Type B pancreatic cell (in vitro differentiated cells): ENCODE data around the gene STX17. TPM values are rescaled to one million over a fixed set of nuclear protein-coding genes. Genes with fewer than 3 reads are reported as not detected.

Experiments
- DNase-seq: peaks from one replicate; pipeline ENCODE4 v3.0.0; 2021; ENCODE audit warnings: mixed read lengths; ENCODE audit not compliant: unreplicated experiment; ENCODE audit errors: extremely low spot score
- H3K27ac Mint-ChIP-seq: 2 replicates; pipeline ENCODE4 v1.8.0; 2021; ENCODE audit warnings: mild to moderate bottlenecking, mixed read lengths
- H3K27me3 Mint-ChIP-seq: 2 replicates; pipeline ENCODE4 v1.8.0; 2021; ENCODE audit warnings: mixed read lengths
- H3K36me3 Mint-ChIP-seq: 2 replicates; pipeline ENCODE4 v1.8.0; 2021; ENCODE audit warnings: mixed read lengths
- H3K4me1 Mint-ChIP-seq: one replicate; pipeline ENCODE4 v1.8.0; 2021; ENCODE audit warnings: mixed read lengths; ENCODE audit not compliant: unreplicated experiment
- H3K4me3 Mint-ChIP-seq: 2 replicates; pipeline ENCODE4 v1.8.0; 2021; ENCODE audit warnings: mild to moderate bottlenecking, mixed read lengths
- H3K9me3 Mint-ChIP-seq: 2 replicates; pipeline ENCODE4 v1.8.0; 2021; ENCODE audit warnings: mixed read lengths
- total RNA-seq: library from RNA; stranded (reverse); gene quantifications from 2 replicates; pipeline ENCODE4 v1.2.1, GENCODE V29; 2021; ENCODE audit warnings: low replicate concordance
- TF ChIP-seq, protein P1 (sequence below): fragments of 200-600 bp; sonication (generic); conservative IDR thresholded peaks from 2 replicates; pipeline ENCODE4 v1.5.0; 2021; ENCODE audit warnings: antibody characterized with exemption, mild to moderate bottlenecking

The STX17 gene
- total RNA-seq, 1 donor from 2014 or later, result 44.5 TPM

DNA sequence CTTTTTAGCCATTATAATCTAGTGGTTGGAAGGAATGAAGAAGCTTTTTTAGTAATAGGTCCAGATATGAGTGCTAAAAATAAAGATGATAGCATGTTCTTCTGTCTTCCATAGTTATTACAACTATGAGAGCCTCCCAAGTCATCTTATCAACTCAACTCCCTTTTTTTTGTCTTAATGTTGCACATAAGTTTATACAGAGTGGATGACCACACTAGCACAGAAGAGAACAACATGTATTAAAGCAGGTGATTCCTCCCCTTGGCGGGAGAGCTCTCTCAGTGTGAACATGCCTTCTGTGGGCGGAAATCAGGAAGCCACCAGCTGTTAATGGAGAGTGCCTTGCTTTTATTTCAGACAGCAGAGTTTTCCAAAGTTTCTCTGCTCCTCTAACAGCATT is 40.1 kb upstream of the STX17 start:
- Mint-ChIP-seq H3K27me3 (peaks cover 3% of the 10 kb centered on the region), H3K36me3 (no peaks in the 10 kb centered on the region), H3K4me1 (peaks cover 5% of the 10 kb centered on the region), H3K9me3 (no peaks in the 10 kb centered on the region), H3K4me3 (no peak overlapping the region), H3K27ac (no peak overlapping the region)
- no peak for DNase-seq
- TF ChIP-seq, protein P1, sequence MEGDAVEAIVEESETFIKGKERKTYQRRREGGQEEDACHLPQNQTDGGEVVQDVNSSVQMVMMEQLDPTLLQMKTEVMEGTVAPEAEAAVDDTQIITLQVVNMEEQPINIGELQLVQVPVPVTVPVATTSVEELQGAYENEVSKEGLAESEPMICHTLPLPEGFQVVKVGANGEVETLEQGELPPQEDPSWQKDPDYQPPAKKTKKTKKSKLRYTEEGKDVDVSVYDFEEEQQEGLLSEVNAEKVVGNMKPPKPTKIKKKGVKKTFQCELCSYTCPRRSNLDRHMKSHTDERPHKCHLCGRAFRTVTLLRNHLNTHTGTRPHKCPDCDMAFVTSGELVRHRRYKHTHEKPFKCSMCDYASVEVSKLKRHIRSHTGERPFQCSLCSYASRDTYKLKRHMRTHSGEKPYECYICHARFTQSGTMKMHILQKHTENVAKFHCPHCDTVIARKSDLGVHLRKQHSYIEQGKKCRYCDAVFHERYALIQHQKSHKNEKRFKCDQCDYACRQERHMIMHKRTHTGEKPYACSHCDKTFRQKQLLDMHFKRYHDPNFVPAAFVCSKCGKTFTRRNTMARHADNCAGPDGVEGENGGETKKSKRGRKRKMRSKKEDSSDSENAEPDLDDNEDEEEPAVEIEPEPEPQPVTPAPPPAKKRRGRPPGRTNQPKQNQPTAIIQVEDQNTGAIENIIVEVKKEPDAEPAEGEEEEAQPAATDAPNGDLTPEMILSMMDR, result no peak

- TF ChIP-seq, protein P1, result no peak
- Mint-ChIP-seq H3K4me3 (no peak overlapping the region), H3K36me3 (no peaks in the 10 kb centered on the region), H3K9me3 (no peaks in the 10 kb centered on the region), H3K4me1 (peaks cover 5% of the 10 kb centered on the region), H3K27ac (no peak overlapping the region), H3K27me3 (peaks cover 3% of the 10 kb centered on the region)
- DNase-seq, result no peak
Measured at GRCh38 chr9:99867536-99867935, 38.9 kb upstream of the STX17 start.

- no peak for DNase-seq
- no peak overlapping the region for H3K27ac Mint-ChIP-seq
- no peaks in the 10 kb centered on the region for H3K36me3 Mint-ChIP-seq
- TF ChIP-seq, protein P1, result no peak
- H3K9me3 Mint-ChIP-seq, result no peaks in the 10 kb centered on the region
- no peak overlapping the region for H3K4me3 Mint-ChIP-seq
- peaks cover 5% of the 10 kb centered on the region for H3K4me1 Mint-ChIP-seq
- peaks cover 3% of the 10 kb centered on the region for H3K27me3 Mint-ChIP-seq
Measured at GRCh38 chr9:99867968-99868367, 38.5 kb upstream of the STX17 start.

GRCh38 chr9:99868845-99869244 is 37.6 kb upstream of the STX17 start:
- no peak for DNase-seq
- Mint-ChIP-seq H3K4me1 (peaks cover 5% of the 10 kb centered on the region), H3K36me3 (no peaks in the 10 kb centered on the region), H3K4me3 (no peak overlapping the region), H3K27me3 (peaks cover 3% of the 10 kb centered on the region), H3K27ac (no peak overlapping the region), H3K9me3 (no peaks in the 10 kb centered on the region)
- TF ChIP-seq, protein P1, result no peak

GRCh38 chr9:99870126-99870525 is 36.3 kb upstream of the STX17 start:
- DNase-seq, result no peak
- TF ChIP-seq, protein P1, result no peak
- Mint-ChIP-seq H3K4me3 (no peak overlapping the region), H3K27me3 (peaks cover 3% of the 10 kb centered on the region), H3K27ac (no peak overlapping the region), H3K36me3 (no peaks in the 10 kb centered on the region), H3K4me1 (peaks cover 5% of the 10 kb centered on the region), H3K9me3 (no peaks in the 10 kb centered on the region)

DNA sequence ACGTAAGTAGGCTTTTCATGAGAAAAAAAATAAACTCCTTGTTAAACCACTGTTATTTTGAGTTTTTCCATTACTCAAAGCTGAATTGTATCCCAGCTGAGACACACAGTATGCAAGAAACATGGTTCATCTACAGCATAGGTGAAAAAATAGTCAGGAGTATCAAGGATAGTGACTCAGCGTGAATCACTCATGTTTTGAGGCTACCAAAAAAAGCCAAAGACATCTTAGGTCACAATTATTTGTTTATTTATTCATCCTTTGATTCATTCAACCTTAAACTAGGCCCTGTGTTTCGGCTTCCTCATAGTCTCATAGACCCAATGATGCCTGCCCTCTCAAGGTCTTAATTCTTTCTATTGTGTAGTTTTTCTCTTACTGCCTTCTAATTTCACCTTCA is 32.9 kb upstream of the STX17 start:
- H3K4me1 Mint-ChIP-seq, result peaks cover 5% of the 10 kb centered on the region
- no peaks in the 10 kb centered on the region for H3K36me3 Mint-ChIP-seq
- H3K27me3 Mint-ChIP-seq, result no peaks in the 10 kb centered on the region
- DNase-seq, result no peak
- no peak overlapping the region for H3K4me3 Mint-ChIP-seq
- no peaks in the 10 kb centered on the region for H3K9me3 Mint-ChIP-seq
- TF ChIP-seq, protein P1, result no peak
- H3K27ac Mint-ChIP-seq, result no peak overlapping the region
